Measurements from ENCODE around the gene PIK3R1.

The PIK3R1 gene

GRCh38 chr5:68214482-68215207 lies 911 bp upstream of the PIK3R1 start:
- peak overlapping the region; percentile 95 for H3K4me3 ChIP-seq (ENCODE audit: low read depth, low read length)
- TF ChIP-seq, protein P1, sequence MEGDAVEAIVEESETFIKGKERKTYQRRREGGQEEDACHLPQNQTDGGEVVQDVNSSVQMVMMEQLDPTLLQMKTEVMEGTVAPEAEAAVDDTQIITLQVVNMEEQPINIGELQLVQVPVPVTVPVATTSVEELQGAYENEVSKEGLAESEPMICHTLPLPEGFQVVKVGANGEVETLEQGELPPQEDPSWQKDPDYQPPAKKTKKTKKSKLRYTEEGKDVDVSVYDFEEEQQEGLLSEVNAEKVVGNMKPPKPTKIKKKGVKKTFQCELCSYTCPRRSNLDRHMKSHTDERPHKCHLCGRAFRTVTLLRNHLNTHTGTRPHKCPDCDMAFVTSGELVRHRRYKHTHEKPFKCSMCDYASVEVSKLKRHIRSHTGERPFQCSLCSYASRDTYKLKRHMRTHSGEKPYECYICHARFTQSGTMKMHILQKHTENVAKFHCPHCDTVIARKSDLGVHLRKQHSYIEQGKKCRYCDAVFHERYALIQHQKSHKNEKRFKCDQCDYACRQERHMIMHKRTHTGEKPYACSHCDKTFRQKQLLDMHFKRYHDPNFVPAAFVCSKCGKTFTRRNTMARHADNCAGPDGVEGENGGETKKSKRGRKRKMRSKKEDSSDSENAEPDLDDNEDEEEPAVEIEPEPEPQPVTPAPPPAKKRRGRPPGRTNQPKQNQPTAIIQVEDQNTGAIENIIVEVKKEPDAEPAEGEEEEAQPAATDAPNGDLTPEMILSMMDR (IDR thresholded peaks at IDR 0.05; ENCODE audit: low read depth, low read length, missing control alignments): no peak
- DNase-seq (ENCODE audit: low read depth): no peak

DNA sequence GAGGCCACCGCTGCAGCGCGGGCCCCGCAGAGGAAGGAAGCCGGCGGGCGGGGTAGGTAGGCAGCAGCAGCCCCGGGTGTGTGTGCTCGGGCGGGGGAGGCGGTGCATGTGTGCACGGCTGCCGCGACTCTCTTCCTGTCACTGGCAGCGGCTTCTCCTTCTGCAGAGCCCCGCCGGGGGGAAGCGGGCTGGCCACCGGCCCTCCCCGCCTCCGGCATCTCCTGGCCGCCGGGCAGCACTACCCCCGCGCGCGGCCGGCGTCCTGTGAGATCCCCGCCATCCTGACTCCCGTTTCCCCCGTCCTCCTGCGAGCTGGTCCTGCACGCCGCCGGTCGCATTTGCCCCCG lies 315 bp downstream of the PIK3R1 start:
- no peak for DNase-seq (ENCODE audit: low read depth)
- TF ChIP-seq, protein P1 (IDR thresholded peaks at IDR 0.05; ENCODE audit: low read depth, low read length, missing control alignments): no peak
- peak overlapping the region; percentile 95 for H3K4me3 ChIP-seq (ENCODE audit: low read depth, low read length)

DNA sequence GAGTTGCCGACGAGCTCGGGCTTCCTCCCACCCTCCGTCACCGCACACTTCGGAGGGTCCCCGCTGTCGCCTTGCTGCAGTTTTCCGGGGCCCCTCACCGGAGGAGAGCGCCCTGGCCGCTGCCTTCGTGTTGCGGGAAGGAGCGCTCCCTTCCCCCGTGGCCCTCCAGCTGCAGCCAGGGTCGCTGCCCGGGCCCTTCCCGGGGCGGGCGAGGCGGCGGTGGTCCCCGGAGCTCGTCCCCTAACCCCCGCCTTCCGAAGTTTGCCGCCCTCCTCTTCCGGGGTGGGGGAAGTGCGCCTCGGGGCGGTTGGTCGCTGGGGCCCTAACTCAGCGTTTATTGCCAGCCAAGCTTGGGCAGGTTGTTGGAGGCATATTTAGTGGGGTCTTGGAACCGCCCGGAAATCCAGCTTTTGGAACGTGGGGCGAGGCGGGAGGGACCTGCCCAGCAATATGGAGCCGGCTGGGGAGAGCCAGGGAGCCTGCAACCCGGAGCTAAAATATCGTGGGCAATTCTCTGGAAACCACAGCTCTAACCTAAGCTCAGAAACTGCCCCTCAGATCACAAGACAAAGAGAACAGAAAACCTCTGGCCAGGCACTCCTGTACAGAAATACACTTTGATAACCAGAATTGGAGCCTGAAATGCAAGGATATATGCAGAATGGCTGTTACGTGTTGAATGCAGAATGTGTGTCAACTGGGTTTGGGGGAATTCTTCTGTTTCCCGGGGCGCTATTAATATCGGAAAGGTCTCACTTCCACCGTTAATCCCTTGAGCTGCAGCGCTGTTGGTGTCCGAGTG lies 890 bp downstream of the PIK3R1 start:
- no peak for DNase-seq (ENCODE audit: low read depth)
- peak overlapping the region; percentile 95 for H3K4me3 ChIP-seq (ENCODE audit: low read depth, low read length)
- TF ChIP-seq, protein P1 (IDR thresholded peaks at IDR 0.05; ENCODE audit: low read depth, low read length, missing control alignments): no peak

DNA sequence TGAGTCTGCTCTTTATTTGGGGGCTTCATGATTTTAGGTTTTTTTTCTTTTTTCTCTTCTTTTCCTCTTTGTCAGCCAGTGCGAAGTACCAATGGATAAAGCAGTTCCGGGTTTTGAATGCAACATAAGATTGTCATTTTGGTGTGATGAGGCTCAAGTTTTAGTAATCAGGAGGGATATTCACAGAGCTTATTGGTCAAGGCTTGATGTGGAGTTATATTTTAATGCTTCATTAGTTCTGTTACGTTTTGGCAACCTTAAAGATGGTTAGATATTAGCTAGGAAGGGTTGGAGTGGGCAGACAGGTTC lies 1.4 kb downstream of the PIK3R1 start:
- DNase-seq (ENCODE audit: low read depth): no peak
- peak overlapping the region; percentile 95 for H3K4me3 ChIP-seq (ENCODE audit: low read depth, low read length)
- TF ChIP-seq, protein P1 (IDR thresholded peaks at IDR 0.05; ENCODE audit: low read depth, low read length, missing control alignments): no peak

GRCh38 chr5:68217528-68217927 lies 2.0 kb downstream of the PIK3R1 start:
- DNase-seq (ENCODE audit: low read depth): no peak
- H3K4me3 ChIP-seq (ENCODE audit: low read depth, low read length): peak overlapping the region; percentile 95
- TF ChIP-seq, protein P1 (IDR thresholded peaks at IDR 0.05; ENCODE audit: low read depth, low read length, missing control alignments): no peak

GRCh38 chr5:68219161-68219816 lies 3.7 kb downstream of the PIK3R1 start:
- TF ChIP-seq, protein P1 (IDR thresholded peaks at IDR 0.05; ENCODE audit: low read depth, low read length, missing control alignments): no peak
- no peak overlapping the region for H3K4me3 ChIP-seq (ENCODE audit: low read depth, low read length)
- DNase-seq (ENCODE audit: low read depth): no peak

All from GM12864 (cell line).